ENCODE measurements around the gene IGFBP5. TPM values are rescaled to one million over a fixed set of nuclear protein-coding genes. Genes with fewer than 3 reads are reported as not detected.

The IGFBP5 gene
- total RNA-seq, 1 donor from 2014 or later = 0.64 TPM

- DNase-seq (ENCODE audit: low read depth in 2 of 2) = no peak
Measured at GRCh38 chr2:216688731-216689340, 6.5 kb downstream of the IGFBP5 start.

GRCh38 chr2:216687646-216688045 is 7.7 kb downstream of the IGFBP5 start:
- peak in 1 of 2 donors; percentile 16 for DNase-seq (ENCODE audit: low read depth in 2 of 2)

DNA sequence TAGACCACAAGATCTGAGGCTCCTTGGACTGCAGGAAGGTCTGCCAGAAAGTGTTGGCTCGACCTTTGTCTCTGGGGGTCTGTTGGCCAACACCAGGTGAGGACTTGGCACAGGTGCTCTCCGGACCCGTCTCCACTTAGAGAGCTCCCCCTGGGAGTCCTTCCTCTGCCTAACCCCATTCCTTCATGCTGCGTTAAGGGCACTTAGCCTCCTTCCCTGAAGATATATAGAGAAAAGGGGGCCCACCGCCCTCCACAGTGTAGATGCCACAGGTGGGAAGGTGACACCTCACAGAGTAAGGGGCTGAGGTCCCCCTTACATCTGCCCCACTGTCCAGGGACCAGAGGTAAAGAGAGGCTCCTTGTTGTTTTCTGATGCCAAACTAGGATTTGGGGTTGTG is 8.2 kb downstream of the IGFBP5 start:
- no peak for DNase-seq (ENCODE audit: low read depth in 2 of 2)

GRCh38 chr2:216685327-216685875 is 9.9 kb downstream of the IGFBP5 start:
- DNase-seq (ENCODE audit: low read depth in 2 of 2) = no peak

GRCh38 chr2:216683846-216684245 is 11.5 kb downstream of the IGFBP5 start:
- DNase-seq (ENCODE audit: low read depth in 2 of 2) = no peak

- DNase-seq (ENCODE audit: low read depth in 2 of 2) = no peak
Measured at GRCh38 chr2:216681683-216682082, 13.7 kb downstream of the IGFBP5 start.

GRCh38 chr2:216680951-216681629 is 14.3 kb downstream of the IGFBP5 start:
- DNase-seq (ENCODE audit: low read depth in 2 of 2) = no peak

GRCh38 chr2:216679658-216680024 is 15.7 kb downstream of the IGFBP5 start:
- DNase-seq (ENCODE audit: low read depth in 2 of 2) = no peak

DNA sequence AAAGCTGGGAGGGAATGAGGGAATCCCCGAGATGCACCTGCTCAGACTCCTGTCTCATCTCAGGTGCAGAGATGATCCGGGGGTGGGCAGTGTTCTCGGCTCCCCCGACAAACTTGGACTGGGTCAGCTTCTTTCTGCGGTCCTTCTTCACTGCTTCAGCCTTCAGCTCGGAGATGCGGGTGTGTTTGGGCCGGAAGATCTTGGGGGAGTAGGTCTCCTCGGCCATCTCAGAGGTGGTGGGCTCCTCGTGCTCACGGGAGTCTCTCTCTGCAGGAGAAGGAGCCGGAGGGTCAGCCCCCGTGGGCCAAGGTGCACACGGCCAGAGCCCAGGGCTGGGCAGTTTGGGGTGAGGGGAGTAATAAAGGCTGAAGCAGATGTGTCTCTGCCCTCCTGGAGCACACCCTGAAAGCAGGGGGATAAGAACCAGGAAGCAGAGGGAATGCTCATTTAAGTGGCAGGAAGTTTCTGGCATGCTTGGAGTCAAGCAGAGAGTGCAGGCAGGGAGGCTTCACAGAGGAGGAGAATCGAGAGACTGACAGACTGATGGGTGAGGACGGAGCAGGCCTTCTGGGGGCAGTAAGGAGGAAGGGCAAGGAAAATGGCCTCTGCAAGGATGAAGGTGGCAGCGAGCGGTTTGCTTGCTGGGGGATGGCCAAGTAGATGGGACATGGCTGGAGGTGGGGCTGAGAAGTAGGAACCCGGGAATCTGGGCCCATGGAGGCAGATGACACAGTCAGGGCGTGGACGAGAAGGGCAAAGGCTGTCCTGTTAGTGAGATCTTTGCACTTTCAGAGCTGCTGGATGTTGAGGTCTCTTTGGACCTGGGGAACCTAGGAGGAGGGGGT is 16.3 kb downstream of the IGFBP5 start:
- DNase-seq (ENCODE audit: low read depth in 2 of 2) = no peak

GRCh38 chr2:216678098-216678465 is 17.3 kb downstream of the IGFBP5 start:
- no peak for DNase-seq (ENCODE audit: low read depth in 2 of 2)

DNA sequence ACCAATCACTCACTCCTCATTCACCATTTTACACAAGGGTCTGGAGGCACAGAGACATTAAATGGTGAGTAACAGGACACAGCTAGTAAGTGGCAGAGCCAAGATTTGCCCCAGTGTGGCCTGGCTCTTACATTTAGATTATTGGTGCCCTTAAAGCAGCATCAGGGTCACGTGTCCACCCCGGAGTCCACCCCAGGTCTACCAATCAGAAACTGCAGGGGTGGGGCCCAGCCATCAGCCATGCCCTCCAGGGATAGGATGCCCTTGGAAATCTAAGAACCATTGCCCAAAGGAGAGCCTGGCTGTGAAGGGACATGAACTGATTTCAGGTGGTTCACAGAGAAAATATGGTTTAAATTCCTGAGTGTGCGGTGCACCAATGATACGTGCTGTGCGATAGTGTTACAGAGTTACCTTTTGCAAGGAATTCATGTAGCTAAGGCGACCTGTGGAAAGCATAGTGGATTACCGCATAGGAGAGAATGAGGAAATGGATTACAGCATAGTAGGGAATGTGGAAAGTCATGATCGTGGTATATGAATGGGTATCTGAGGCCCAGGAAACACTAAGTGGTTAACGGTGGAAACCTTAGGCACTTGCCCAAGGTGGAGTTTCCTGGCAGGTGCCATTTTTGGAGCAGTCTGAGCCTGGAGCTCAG is 17.8 kb downstream of the IGFBP5 start:
- DNase-seq (ENCODE audit: low read depth in 2 of 2) = no peak

- DNase-seq (ENCODE audit: low read depth in 2 of 2) = no peak
Measured at GRCh38 chr2:216676630-216677029, 18.7 kb downstream of the IGFBP5 start.

DNA sequence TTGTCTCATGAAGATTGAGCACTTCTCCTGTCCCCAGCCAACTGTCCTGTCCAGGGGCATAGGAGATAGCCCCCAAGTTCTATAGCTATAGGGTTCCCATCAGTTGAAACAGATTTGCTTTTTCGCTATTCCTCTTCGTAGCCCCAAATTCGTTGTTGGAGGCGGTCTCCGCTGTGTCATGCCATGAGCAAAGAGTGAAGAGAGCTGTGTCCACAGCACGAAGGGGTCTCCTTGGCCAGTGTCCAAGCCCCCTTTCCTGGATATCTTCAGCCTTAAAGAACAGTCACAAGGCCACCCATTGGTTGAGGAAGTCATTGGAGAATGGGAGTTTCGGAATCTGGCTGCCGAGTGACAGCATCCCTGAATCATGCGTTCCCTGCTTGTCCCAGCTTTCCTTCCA is 21.0 kb downstream of the IGFBP5 start:
- DNase-seq (ENCODE audit: low read depth in 2 of 2) = no peak

GRCh38 chr2:216673609-216674008 is 21.7 kb downstream of the IGFBP5 start:
- DNase-seq (ENCODE audit: low read depth in 2 of 2) = no peak

- no peak for DNase-seq (ENCODE audit: low read depth in 2 of 2)
Measured at GRCh38 chr2:216673021-216673420, 22.3 kb downstream of the IGFBP5 start.

- DNase-seq (ENCODE audit: low read depth in 2 of 2) = no peak
Measured at GRCh38 chr2:216672466-216672865, 22.9 kb downstream of the IGFBP5 start.

DNA sequence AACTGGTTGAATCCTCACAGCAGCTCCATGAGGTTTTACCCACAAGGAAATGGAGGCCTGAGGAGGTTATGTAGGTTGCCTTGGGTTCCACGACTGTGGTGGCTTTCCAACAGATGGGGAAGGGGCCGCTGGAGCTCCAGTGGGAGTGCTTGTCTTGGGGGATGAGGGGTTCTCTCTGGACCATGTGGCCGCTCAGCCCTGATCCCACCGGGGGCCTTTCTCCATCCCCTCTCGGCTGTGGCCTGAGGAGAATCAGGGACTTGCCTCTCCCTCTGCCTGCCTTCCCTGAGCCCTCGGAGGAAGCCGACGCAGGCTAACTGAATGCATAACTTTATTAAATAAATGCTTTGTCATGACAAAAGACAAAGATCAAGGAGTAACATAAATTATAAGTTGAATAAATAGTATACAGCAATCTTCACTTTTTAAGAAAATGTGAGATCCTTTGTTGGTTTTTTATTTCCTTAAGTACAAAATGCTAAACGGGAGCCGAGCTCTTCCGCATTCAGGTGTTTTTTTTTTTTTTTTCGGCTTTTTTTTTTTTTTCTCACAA is 23.5 kb downstream of the IGFBP5 start:
- no peak for DNase-seq (ENCODE audit: low read depth in 2 of 2)

GRCh38 chr2:216671081-216671411 is 24.3 kb downstream of the IGFBP5 start:
- DNase-seq (ENCODE audit: low read depth in 2 of 2) = no peak

DNA sequence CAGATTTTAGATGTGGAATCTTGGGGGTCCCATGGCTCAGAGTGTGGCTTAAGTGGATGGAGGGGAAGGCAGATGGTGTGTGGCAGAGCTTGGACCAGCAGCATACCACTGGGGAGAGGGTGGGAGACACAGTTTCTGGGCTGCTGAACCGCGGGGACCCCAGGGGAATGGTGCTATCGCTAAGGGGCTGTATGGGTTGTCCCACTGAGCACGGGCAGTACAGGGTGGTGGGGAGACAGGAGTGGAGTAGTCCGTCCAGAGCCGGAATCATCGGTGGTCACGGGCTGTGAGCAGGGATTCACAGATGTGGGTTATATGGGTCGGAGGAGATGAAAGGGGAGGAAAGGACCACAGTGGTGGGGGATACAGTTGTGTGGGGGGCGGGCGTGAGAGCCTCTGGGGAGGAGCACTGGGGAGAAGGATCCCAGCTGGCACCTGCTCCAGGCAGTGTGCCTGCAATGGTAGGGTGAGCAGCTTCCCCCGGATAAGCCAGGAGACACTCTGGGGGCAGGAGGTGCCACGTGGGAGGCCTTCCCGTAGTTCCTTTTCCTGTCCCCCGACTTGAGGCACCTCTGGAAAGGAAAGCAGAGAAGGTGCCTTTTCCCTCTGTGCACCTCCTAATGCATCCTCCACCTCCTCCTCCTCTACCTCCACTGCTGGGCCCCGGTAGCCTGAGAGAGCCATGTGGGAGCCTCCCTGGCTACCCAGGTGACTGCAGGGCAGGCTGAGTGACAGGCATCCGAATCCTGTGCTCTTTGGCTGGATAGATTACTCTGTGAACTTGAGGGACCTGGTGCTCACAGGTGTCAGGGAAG is 24.9 kb downstream of the IGFBP5 start:
- no peak for DNase-seq (ENCODE audit: low read depth in 2 of 2)

DNA sequence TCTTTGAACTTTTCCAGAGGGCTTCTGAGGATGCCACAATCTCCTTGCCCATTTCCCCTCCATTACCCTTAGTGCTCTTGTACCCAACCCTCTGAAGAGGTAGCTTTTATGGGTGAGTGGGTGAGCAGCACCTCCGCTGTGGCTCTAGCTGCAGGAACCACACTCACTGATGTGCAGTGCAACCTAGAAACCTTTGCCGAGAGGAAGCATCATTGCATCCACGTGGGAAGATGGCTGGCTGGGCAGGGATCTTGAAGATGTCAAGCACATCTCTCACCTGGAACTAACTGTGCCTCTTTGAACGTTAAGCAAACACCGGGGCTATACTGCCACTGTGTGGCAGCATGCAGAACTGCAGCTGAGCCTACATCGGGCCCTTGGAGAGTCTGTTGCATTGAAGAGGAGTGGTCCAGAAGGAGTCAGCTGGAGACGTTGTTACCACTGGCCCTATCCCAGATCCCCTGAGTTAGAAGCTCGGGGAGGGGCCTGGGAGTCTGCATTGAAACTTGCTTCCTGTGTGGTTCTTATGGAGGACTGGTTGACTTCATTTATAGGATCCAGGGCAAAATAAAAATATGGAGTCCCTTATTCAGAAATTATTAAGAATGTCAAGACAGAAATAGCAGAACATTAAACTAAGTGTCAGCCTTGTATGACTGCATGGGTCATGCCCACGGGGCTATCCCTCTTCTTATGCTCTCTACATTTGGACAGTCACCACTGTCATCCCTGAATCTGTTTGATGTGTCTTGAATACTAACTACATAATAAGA is 28.7 kb downstream of the IGFBP5 start:
- DNase-seq (ENCODE audit: low read depth in 2 of 2) = peak; percentile 30 to 62

All from dermis microvascular lymphatic vessel endothelial cell (primary cell).